M059J (cell line): ENCODE data around the gene OR2F2. TPM values are rescaled to one million over a fixed set of nuclear protein-coding genes. Genes with fewer than 3 reads are reported as not detected.
A peak's percentile ranks its signal among the peaks of the same experiment; 100 is the strongest.

Source experiments
- DNase-seq: peaks from one replicate; pipeline ENCODE4 v3.0.0-alpha.2; 2012; ENCODE audit warnings: low read depth
- total RNA-seq: library from RNA; depleted of rRNA; stranded (reverse); fragments of >200 nt; shearing (Covaris generic); gene quantifications from 2 replicates; pipeline ENCODE4 v1.2.3, GENCODE V29; 2014; rRNA removed

The OR2F2 gene
- total RNA-seq, 1 experiment from 2014 or later, result not detected

DNA sequence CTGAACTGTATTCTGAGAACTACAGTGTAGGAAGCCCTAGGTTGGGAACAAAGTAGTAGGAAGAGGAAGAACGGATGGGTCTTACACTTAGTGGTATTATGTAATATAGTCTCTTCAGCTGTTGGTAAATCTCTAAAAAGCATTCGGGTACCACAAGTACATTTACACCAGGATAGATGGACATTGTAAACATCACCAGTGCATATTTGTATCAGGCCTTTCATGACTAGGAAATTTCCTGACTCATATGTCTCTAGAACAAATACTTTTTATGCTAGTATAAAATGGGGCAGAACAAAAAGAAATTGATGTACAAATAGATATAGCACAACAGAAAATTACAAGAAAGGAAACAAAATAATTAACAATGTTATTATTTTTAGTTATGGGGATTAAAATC is 43.6 kb downstream of the OR2F2 start:
- DNase-seq, result no peak

DNA sequence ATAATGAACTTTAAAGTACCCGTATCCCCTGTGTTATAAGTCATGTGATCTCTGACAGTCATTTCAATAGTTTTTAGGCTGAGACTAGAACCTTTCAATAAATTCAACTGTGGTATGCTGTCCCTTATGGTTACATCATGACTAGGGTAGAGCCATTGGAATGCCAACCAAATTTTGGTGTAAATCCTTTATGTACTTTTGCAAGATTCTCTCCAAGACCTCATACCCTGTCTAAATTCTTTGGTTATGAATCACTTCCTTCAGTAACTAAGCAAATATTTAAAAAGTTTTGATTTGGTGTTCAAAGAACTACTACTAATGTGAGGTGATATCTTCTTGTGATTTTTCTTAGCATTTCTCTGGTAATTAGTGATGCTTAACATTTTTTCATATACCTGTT is 44.3 kb downstream of the OR2F2 start:
- DNase-seq, result peak; percentile 85

DNA sequence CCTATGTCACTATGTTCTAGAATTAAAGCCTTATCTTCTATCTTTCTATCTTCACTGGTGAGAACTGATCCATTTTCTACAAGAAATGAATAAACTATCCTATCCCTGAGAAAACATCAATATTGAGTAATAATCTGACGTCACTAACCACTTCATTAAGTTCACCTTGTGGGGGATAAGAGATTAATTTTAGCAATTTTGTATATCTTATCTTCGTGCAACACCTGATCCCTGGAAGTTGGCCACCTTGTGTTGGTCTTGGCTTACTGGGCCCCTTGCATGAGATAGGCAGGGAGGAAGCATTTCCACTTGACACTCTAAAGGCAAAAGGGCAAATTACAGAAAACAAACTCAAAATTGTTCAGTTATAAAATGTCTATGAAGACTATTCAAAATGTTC is 45.0 kb downstream of the OR2F2 start:
- DNase-seq, result peak; percentile 12

DNA sequence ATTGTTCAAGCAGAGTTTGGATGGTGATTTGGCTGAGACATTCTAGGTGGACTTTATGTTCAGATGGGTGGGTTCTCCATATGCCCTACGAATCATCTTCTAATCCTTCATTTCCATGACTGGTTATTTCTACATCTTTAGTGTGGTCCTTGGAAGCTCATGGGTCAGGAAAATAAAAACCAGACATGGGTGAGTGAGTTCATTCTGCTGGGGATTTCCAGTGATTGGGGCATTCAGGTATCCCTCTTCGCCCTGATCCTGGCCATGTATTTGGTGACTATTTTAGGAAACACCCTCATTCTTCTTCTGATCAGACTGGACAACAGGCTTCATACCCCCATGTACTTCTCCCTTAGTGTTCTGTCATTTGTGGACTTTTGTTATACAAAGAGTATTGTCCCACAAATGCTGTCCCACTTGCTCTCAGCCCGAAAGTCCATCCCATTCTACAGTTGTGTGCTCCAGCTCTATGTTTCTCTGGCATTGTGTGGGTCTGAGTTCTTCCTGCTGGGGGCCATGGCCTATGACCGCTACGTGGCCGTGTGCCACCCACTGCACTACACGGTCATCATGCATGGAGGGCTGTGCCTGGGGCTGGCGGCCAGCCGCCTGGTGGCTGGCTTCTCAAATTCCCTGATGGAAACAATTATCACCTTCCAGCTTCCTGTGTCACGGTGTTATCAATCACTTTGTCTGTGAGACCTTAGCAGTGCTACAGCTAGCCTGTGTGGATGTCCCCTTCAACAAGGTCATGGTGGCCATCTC is 45.9 kb downstream of the OR2F2 start:
- DNase-seq, result peak; percentile 14

DNA sequence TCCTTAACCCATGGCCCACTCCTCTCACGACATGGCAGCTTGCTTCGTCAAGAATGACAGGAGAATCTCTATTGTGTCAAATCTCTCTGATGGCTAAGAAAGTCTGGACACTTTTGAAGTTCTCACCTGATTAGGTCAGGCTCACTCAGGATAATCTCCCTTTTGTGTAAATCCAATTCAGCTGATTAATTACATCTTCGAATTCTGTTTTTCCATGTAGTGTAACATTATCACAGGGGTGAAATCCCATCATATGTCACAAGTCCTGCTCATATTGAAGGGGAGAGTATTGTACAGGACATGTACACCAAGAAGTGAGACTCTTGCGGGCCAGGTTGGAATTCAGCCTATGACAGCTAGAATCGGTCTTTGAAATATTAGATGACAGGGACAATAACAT is 48.9 kb downstream of the OR2F2 start:
- DNase-seq, result no peak

Other genes with a start within 250 kb of the OR2F2 start
- not detected in 2 replicates for gene CTAGE6, start 177.5 kb upstream of the OR2F2 start, total RNA-seq
- gene TCAF1, start 33.1 kb upstream of the OR2F2 start, total RNA-seq, result 43.7 and 45.3 TPM in 2 replicates
- not detected in 2 replicates for gene OR2F1, start 19.6 kb downstream of the OR2F2 start, total RNA-seq
- not detected in 2 replicates for gene OR6B1, start 65.1 kb downstream of the OR2F2 start, total RNA-seq
- gene OR2A5, start 113.7 kb downstream of the OR2F2 start, total RNA-seq, result not detected in 2 replicates
- gene OR2A25, start 134.6 kb downstream of the OR2F2 start, total RNA-seq, result not detected in 2 replicates
- not detected in 2 replicates for gene OR2A12, start 151.0 kb downstream of the OR2F2 start, total RNA-seq
- gene OR2A2, start 174.3 kb downstream of the OR2F2 start, total RNA-seq, result not detected in 2 replicates
- not detected in 2 replicates for gene OR2A14, start 187.9 kb downstream of the OR2F2 start, total RNA-seq
- 2.7 TPM in 1 of 2 replicates, not detected in the other for gene CTAGE4, start 248.2 kb downstream of the OR2F2 start, total RNA-seq